ENCODE data around the gene PIK3R4.

PIK3R4 gene

DNA sequence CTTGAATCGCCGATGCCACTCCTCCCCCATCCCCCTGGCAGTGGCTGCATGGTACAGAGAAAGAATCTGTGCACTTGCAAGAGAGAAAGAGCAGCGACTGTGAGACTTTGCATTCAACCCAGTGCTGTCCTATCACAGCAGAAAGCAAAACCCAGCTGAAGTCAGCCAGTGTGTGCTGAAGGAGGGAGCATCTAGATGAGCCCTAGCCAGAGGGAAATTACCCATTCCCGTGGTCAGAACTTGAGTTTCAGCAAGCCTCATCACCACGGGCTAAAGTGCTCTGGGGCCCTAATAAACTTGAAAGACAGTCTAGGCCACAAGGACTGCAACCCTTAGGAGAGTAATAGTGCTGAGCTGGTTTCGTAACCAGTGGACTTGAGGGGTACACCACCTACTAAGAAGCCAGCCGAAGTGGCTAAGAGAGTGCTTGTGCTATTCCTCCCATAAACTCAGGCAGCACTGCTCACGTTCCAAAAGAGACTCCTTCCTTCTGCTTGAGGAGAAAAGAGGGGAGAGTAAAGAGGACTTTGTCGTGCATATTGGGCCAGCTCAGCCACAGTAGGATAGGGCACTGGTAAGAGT lies 15.2 kb upstream of the PIK3R4 start:
- peak overlapping the region; percentile 12 for H3K4me2 ChIP-seq (ENCODE audit: low read depth, low read length, poor library complexity, severe bottlenecking)

DNA sequence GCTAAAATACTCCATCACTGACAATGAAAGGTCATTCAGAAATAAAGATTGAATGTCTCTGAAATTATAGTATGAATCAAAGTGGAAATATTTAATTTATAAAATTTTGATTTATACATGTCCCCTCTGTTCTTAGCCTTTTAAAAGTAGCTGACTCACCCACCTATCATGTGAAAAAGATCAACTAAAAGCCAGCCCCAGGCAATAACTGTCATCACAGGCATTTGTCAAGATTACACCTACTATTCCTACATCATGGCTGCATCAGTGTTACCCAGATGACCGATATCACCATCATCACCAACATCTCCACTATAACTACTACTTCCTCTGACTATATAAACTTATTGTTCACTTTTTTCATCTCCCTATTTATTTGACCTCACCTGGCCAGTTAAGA lies 14.3 kb upstream of the PIK3R4 start:
- Histone ChIP-seq H2AFZ (ENCODE audit: low read length) (peak overlapping the region; percentile 37; the same call in 1 of the 2 replicates), H3K4me2 (ENCODE audit: low read depth, low read length, poor library complexity, severe bottlenecking) (peak overlapping the region; percentile 12), H3K9me3 (ENCODE audit: insufficient read depth, low read depth, low read length) (no peaks in the 10 kb centered on the region), H3K79me2 (ENCODE audit: insufficient read depth, low read length) (no peaks in the 10 kb centered on the region), H3K9ac (ENCODE audit: low read depth, low read length, poor library complexity, severe bottlenecking) (no peak overlapping the region), H3K27me3 (ENCODE audit: insufficient read depth, low read length, poor library complexity, severe bottlenecking) (no peaks in the 10 kb centered on the region), H3K36me3 (ENCODE audit: insufficient read depth, low read length) (no peaks in the 10 kb centered on the region), H3F3A (ENCODE audit: low read depth) (no peaks in the 10 kb centered on the region), H3K4me3 (ENCODE audit: low read length, poor library complexity, severe bottlenecking) (no peak overlapping the region), H3K9me2 (replicated peaks; ENCODE audit: low read depth, low read length) (no peaks in the 10 kb centered on the region), H3K4me1 (ENCODE audit: insufficient read depth, low read length, poor library complexity, severe bottlenecking) (peaks cover 26% of the 10 kb centered on the region), H4K20me1 (ENCODE audit: insufficient read depth, low read length, poor library complexity, severe bottlenecking) (no peaks in the 10 kb centered on the region)
- no peak for TF ChIP-seq EZH2phosphoT487 (IDR thresholded peaks at IDR 0.05; ENCODE audit: borderline replicate concordance)
- TF ChIP-seq, protein P1, sequence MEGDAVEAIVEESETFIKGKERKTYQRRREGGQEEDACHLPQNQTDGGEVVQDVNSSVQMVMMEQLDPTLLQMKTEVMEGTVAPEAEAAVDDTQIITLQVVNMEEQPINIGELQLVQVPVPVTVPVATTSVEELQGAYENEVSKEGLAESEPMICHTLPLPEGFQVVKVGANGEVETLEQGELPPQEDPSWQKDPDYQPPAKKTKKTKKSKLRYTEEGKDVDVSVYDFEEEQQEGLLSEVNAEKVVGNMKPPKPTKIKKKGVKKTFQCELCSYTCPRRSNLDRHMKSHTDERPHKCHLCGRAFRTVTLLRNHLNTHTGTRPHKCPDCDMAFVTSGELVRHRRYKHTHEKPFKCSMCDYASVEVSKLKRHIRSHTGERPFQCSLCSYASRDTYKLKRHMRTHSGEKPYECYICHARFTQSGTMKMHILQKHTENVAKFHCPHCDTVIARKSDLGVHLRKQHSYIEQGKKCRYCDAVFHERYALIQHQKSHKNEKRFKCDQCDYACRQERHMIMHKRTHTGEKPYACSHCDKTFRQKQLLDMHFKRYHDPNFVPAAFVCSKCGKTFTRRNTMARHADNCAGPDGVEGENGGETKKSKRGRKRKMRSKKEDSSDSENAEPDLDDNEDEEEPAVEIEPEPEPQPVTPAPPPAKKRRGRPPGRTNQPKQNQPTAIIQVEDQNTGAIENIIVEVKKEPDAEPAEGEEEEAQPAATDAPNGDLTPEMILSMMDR (conservative IDR thresholded peaks at IDR 0.05; ENCODE audit: low read length), result no peak

More for the DNA sequence above, 15.2 kb upstream of the PIK3R4 start:
- Histone ChIP-seq H3K9me2 (replicated peaks; ENCODE audit: low read depth, low read length) (no peaks in the 10 kb centered on the region), H3F3A (ENCODE audit: low read depth) (no peaks in the 10 kb centered on the region), H4K20me1 (ENCODE audit: insufficient read depth, low read length, poor library complexity, severe bottlenecking) (no peaks in the 10 kb centered on the region), H3K4me3 (ENCODE audit: low read length, poor library complexity, severe bottlenecking) (no peak overlapping the region), H3K27me3 (ENCODE audit: insufficient read depth, low read length, poor library complexity, severe bottlenecking) (no peaks in the 10 kb centered on the region), H3K9ac (ENCODE audit: low read depth, low read length, poor library complexity, severe bottlenecking) (no peak overlapping the region), H3K36me3 (ENCODE audit: insufficient read depth, low read length) (no peaks in the 10 kb centered on the region), H3K4me1 (ENCODE audit: insufficient read depth, low read length, poor library complexity, severe bottlenecking) (peaks cover 26% of the 10 kb centered on the region), H3K79me2 (ENCODE audit: insufficient read depth, low read length) (no peaks in the 10 kb centered on the region), H2AFZ (ENCODE audit: low read length) (peak overlapping the region; percentile 37; the same call in 1 of the 2 replicates), H3K9me3 (ENCODE audit: insufficient read depth, low read depth, low read length) (no peaks in the 10 kb centered on the region)
- TF ChIP-seq, protein P1 (conservative IDR thresholded peaks at IDR 0.05; ENCODE audit: low read length), result no peak
- no peak for TF ChIP-seq EZH2phosphoT487 (IDR thresholded peaks at IDR 0.05; ENCODE audit: borderline replicate concordance)

DNA sequence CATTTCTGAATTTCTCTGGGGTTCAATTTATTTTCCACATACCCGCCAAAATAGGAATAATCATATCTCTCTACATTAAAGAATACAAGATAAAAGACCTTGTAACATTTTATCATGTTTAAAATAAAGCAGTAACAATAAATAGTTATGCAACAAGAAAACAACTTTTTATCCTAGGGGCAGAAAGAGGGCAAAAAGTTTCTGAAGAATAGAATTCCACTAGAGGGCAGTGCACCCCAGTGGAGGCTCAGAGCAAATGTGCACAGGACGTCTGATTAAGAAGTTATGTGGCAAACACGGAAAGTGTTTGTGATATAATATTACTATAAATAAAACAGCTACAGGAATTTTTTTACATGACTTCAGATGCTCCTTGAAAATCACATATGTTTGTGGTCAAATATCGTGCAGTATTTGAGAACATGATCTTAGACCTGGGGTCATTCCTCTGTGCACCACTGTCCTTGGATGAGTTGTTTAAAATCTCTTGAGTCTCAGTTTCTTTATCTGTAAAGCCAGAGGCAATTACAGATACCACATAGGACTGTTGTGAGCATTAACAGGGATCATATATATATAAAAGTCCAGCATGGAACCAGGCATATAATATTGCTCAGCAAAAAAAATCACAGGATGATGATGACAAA lies 13.2 kb upstream of the PIK3R4 start:
- Histone ChIP-seq H3K4me1 (ENCODE audit: insufficient read depth, low read length, poor library complexity, severe bottlenecking) (peaks cover 26% of the 10 kb centered on the region), H3F3A (ENCODE audit: low read depth) (no peaks in the 10 kb centered on the region), H3K79me2 (ENCODE audit: insufficient read depth, low read length) (no peaks in the 10 kb centered on the region), H3K9me2 (replicated peaks; ENCODE audit: low read depth, low read length) (no peaks in the 10 kb centered on the region), H3K9ac (ENCODE audit: low read depth, low read length, poor library complexity, severe bottlenecking) (peak overlapping the region; percentile 35), H3K36me3 (ENCODE audit: insufficient read depth, low read length) (no peaks in the 10 kb centered on the region), H3K9me3 (ENCODE audit: insufficient read depth, low read depth, low read length) (no peaks in the 10 kb centered on the region), H3K4me3 (ENCODE audit: low read length, poor library complexity, severe bottlenecking) (peak overlapping the region; percentile 58), H4K20me1 (ENCODE audit: insufficient read depth, low read length, poor library complexity, severe bottlenecking) (no peaks in the 10 kb centered on the region), H3K4me2 (ENCODE audit: low read depth, low read length, poor library complexity, severe bottlenecking) (peak overlapping the region; percentile 64), H2AFZ (ENCODE audit: low read length) (peak overlapping the region; percentile 52; the same call in 1 of the 2 replicates), H3K27me3 (ENCODE audit: insufficient read depth, low read length, poor library complexity, severe bottlenecking) (no peaks in the 10 kb centered on the region)
- no peak for TF ChIP-seq EZH2phosphoT487 (IDR thresholded peaks at IDR 0.05; ENCODE audit: borderline replicate concordance)
- TF ChIP-seq, protein P1 (conservative IDR thresholded peaks at IDR 0.05; ENCODE audit: low read length), result peak; percentile 94
